IPS-11a (cell line): ENCODE results near the gene SLC16A1.
"Not testable (repeated sequence)": the region's sequence is repeated elsewhere in the genome, so short reads cannot be mapped to it uniquely, and the experiment has no call there.

Experiments used
- H3K4me3 ChIP-seq: one replicate; pipeline ENCODE4 v1.5.1; 2013; ENCODE audit warnings: low read depth, low read length, control low read depth

Gene SLC16A1

DNA sequence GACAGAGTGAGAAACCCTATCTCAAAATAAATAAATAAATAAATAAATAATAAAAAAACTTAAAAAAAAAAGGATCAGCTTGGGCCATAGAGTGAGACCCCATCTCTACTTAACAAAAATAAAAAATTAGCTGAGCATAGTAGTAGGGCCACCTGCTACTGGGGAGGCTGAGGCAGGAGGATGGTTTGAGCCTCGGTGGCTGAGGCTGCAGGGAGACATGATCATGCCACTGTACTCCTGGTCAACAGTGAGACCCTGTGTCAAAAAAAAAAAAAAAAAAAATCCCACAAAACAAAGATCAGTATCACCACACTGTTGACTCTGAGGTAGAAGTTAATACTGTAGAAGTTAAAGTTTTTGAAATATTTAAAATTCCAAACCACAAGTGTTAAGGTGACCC lies 29.1 kb downstream of the SLC16A1 start:
- H3K4me3 ChIP-seq: no peak overlapping the region

GRCh38 chr1:112925015-112925414 lies 31.0 kb downstream of the SLC16A1 start:
- no peak overlapping the region for H3K4me3 ChIP-seq

- no peak overlapping the region for H3K4me3 ChIP-seq
These were observed 32.0 kb downstream of the SLC16A1 start for GRCh38 chr1:112923959-112924349.

- no peak overlapping the region for H3K4me3 ChIP-seq
These were observed 32.6 kb downstream of the SLC16A1 start for GRCh38 chr1:112923234-112923958.

- H3K4me3 ChIP-seq: no peak overlapping the region
These were observed 44.3 kb downstream of the SLC16A1 start for GRCh38 chr1:112911506-112912220.

GRCh38 chr1:112909847-112910246 lies 46.1 kb downstream of the SLC16A1 start:
- no peak overlapping the region for H3K4me3 ChIP-seq

- H3K4me3 ChIP-seq: no peak overlapping the region
These were observed 49.8 kb downstream of the SLC16A1 start for GRCh38 chr1:112906150-112906698.

DNA sequence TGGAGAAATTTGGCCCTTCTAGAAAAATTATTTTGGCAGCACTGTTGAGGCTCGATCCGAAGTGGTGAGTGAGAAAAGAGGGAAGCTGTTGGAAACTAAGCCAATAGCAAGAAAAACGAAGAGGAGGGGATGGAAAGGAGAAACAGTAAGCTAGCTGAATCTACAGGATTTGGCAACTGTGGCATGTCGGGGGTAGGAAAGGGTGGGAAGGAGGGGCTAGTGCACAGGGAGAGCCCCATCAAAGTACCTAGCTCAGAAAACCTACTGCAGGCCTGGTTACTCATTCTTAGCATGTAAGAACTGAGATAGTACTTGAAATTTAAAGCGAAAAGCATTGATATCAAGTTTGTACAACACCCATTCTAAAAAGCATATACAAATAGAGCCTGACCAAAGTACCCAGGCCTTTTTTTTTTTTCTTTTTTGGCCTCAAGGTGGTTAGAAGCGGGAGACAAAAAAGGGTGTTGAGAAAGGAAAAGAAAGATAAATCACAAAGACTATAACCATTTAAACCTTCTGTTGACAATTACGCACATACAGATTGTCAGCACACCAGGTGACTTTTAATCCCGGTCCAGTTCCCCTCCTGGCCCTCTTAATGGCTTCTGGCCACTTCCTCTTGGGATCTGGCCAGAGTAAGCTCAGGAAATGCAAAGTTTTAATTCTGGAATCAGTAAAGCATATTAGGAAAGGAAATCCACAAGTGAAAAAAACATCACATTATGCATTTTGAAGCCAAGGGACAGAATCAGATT lies 50.4 kb downstream of the SLC16A1 start:
- no peak overlapping the region for H3K4me3 ChIP-seq

GRCh38 chr1:112904831-112905261 lies 51.1 kb downstream of the SLC16A1 start:
- no peak overlapping the region for H3K4me3 ChIP-seq

- no peak overlapping the region for H3K4me3 ChIP-seq
These were observed 51.7 kb downstream of the SLC16A1 start for GRCh38 chr1:112904071-112904830.

GRCh38 chr1:112902221-112902620 lies 53.8 kb downstream of the SLC16A1 start:
- H3K4me3 ChIP-seq: no peak overlapping the region

DNA sequence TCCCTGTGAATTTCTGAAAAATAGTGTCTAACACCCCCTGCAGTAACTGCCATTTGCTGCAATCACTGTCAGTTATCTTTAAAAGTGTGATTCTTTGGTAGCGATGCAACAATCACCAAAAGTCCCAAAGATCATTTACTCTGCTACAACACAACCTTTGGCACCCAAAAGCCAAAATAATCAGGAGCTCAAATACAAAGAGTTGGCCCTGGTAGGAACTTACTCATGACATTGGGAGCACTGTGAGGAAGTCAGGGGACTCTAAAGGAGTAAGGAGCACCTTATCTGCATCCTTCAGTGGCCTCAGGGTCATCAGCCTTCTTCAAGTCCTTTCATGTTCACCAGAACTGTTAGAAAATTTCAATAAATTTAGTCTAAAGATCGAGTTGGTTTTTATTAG lies 54.6 kb downstream of the SLC16A1 start:
- no peak overlapping the region for H3K4me3 ChIP-seq

DNA sequence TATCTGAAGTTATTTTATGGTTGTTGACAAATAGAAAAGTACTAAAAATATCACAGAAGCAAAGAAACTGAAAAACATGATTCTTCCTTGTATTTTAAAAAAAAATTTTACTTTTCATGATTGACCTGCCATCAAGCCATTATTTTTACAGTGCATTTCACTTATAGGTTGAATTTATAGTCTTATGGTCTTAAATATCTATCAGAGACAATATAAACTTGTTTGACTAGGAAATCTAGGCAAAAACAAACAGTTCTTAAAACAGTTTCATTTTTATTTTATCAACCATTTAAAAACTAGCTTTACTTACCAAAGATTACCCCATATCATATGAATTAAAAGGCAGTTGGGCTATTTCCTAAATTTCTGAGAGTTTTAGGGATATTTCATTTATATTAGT lies 59.2 kb downstream of the SLC16A1 start:
- H3K4me3 ChIP-seq: no peak overlapping the region

DNA sequence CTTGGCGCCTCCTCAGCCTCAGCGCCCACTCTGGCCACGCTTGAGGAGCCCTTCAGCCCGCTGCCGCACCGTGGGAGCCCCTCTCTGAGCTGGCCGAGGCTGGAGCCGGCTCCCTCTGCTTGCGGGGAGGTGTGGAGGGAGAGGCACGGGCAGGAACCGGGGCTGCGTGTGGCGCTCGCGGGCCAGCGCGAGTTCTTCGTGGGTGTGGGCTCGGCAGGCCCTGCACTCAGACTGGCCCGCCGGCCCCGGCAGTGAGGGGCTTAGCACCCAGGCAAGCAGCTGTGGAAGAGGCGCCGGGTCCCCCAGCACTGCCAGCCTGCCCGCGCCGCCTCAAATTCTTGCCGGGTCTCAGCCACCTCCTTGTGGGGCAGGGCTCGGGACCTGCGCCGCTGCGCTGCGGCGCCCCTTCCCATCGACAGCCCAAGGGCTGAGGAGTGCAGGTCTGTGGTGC lies 61.4 kb downstream of the SLC16A1 start:
- no peak overlapping the region for H3K4me3 ChIP-seq

- no peak overlapping the region for H3K4me3 ChIP-seq
These were observed 62.0 kb downstream of the SLC16A1 start for GRCh38 chr1:112894010-112894292.

- no peak overlapping the region for H3K4me3 ChIP-seq
These were observed 62.5 kb downstream of the SLC16A1 start for GRCh38 chr1:112893288-112894009.

DNA sequence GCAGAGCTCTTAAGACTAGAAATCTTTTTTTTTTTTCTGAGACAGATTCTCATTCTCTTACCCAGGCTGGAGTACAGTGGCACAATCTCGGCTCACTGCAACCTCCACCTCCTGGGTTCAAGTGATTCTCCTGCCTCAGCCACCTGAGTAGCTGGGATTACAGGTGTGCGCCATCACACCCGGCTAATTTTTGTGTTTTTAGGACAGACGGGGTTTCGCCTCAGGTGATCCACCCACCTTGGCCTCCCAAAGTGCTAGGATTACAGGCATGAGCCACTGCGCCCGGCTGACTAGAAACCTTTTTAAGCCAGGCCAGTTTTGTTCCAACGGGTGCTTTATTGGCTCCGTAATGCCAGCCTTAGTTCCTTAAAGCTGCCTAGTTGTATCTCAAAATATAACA lies 66.1 kb downstream of the SLC16A1 start:
- H3K4me3 ChIP-seq: not testable (repeated sequence)

DNA sequence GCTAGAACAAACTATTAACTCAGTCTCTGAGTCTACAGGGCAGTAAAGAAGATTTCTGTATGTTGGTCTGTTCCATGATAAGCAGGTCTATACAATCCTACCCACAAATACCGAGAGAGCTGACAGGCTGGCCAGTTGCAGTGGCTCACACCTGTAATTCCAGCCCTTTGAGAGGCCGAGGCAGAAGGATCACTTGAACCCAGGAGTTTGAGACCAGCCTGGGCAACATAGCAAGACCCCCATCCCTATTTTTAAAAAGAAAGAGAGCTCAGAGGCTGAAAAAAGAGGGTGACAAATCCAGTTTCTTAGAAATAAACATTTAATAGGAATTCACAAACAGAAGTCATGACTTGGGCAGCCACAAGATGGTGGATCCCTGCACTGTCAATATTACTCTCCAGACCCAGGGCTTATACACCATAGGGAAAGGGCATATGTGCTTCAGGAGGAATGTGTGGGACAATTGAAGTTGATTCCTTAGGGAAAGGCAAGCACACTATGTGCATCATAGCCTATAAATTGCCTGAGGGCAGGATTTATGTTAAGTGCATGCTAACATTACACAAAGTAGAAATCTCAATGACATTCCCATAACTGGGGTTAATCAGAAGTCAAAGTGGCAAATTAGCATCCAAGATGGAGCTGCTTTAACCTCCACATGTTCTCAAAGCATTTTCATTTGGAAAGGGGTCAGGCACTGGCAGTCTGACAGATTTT lies 66.8 kb downstream of the SLC16A1 start:
- no peak overlapping the region for H3K4me3 ChIP-seq

GRCh38 chr1:112888630-112889029 lies 67.4 kb downstream of the SLC16A1 start:
- H3K4me3 ChIP-seq: no peak overlapping the region
